Colon (tissue), 2 donors: ENCODE results near the gene ARIH1.
"Not testable (repeated sequence)": the region's sequence is repeated elsewhere in the genome, so short reads cannot be mapped to it uniquely, and the experiment has no call there.

Source experiments
- FAIRE-seq: peaks from 2 replicates; lab custom pipeline; 2012; peaks lifted over from hg19 to GRCh38; lab: Jason Lieb, UNC
- donor health status: control.
- donor health status: control.

ARIH1 gene

GRCh38 chr15:72473614-72474465 is at the start of gene ARIH1:
Gene ARIH1 (plus strand): TSS chr15:72474330. CDS start chr15:72474640, 310 bp downstream.
- FAIRE-seq, result no peak

GRCh38 chr15:72426753-72427152 is 47.4 kb upstream of the ARIH1 start:
- no peak for FAIRE-seq

GRCh38 chr15:72437650-72438316 is 36.3 kb upstream of the ARIH1 start:
- no peak for FAIRE-seq

GRCh38 chr15:72442848-72443247 is 31.3 kb upstream of the ARIH1 start:
- FAIRE-seq, result not testable (repeated sequence)

- no peak for FAIRE-seq
Measured at GRCh38 chr15:72445426-72445825, 28.7 kb upstream of the ARIH1 start.

GRCh38 chr15:72450805-72451204 is 23.3 kb upstream of the ARIH1 start:
- FAIRE-seq, result no peak

- no peak for FAIRE-seq
Measured at GRCh38 chr15:72451224-72451623, 22.9 kb upstream of the ARIH1 start.

GRCh38 chr15:72456684-72457083 is 17.4 kb upstream of the ARIH1 start:
- FAIRE-seq, result no peak

- no peak for FAIRE-seq
Measured at GRCh38 chr15:72460402-72460801, 13.7 kb upstream of the ARIH1 start.

GRCh38 chr15:72463702-72464101 is 10.4 kb upstream of the ARIH1 start:
- no peak for FAIRE-seq

- no peak for FAIRE-seq
Measured at GRCh38 chr15:72464251-72464650, 9.9 kb upstream of the ARIH1 start.

- FAIRE-seq, result no peak
Measured at GRCh38 chr15:72468103-72468502, 6.0 kb upstream of the ARIH1 start.

GRCh38 chr15:72472992-72473610 is 1.0 kb upstream of the ARIH1 start:
- no peak for FAIRE-seq

- FAIRE-seq, result no peak
Measured at GRCh38 chr15:72474466-72474911, 359 bp downstream of the ARIH1 start.

GRCh38 chr15:72474912-72475628 is 940 bp downstream of the ARIH1 start:
- no peak for FAIRE-seq

GRCh38 chr15:72475674-72476073 is 1.5 kb downstream of the ARIH1 start:
- no peak for FAIRE-seq

GRCh38 chr15:72476330-72476729 is 2.2 kb downstream of the ARIH1 start:
- FAIRE-seq, result not testable (repeated sequence)

- FAIRE-seq, result no peak
Measured at GRCh38 chr15:72481015-72481659, 7.0 kb downstream of the ARIH1 start.

- FAIRE-seq, result no peak
Measured at GRCh38 chr15:72482275-72482674, 8.1 kb downstream of the ARIH1 start.

GRCh38 chr15:72483279-72483678 is 9.1 kb downstream of the ARIH1 start:
- no peak for FAIRE-seq

- no peak for FAIRE-seq
Measured at GRCh38 chr15:72486144-72486543, 12.0 kb downstream of the ARIH1 start.
